K562 (cell line): ENCODE measurements around the gene STRIP1. TPM values are rescaled to one million over a fixed set of nuclear protein-coding genes. Genes with fewer than 3 reads are reported as not detected.

ENCODE experiments used
- ATAC-seq: fragments of 200-7000 bp; cut with Tn5 transposase; 3 replicates; pipeline ENCODE4 v1.9.1; 2020; ENCODE audit warnings: moderate library complexity
- BruUV-seq: library from RNA; stranded (reverse); fragments of 400-500 nt; replicated peaks from 2 replicates; lab custom pipeline; 2021; lab: Mats Ljungman, UMichigan
- CTCF ChIA-PET: fragments of 300-600 bp; formaldehyde crosslinking; extraction: SDS; loops from one replicate; lab custom pipeline; 2021; ENCODE audit warnings: low intra/inter-chr PET ratio; lab: Yijun Ruan, JAX
- POLR2A ChIA-PET: fragments of 300-600, 350-650 bp; sonication (Branson Sonifier 250); formaldehyde crosslinking; extraction: SDS; loops from one replicate; lab custom pipeline; 2021; ENCODE audit warnings: antibody characterized with exemption, inconsistent platforms; lab: Yijun Ruan, JAX
- DNase-seq, 4 experiments: peaks; one replicate each; pipeline versions ENCODE4 v3.0.0 to v3.0.0-alpha.2; 2011 to 2018; ENCODE audit warnings: low spot score in 3 of 4, mixed read lengths in 3 of 4; ENCODE audit errors: extremely low read depth in 1 of 4
- FAIRE-seq: peaks from 2 replicates; lab custom pipeline; 2011; peaks lifted over from hg19 to GRCh38; lab: Jason Lieb, UNC
- H2AFZ ChIP-seq: 2 replicates; pipeline ENCODE4 v1.6.0; 2011; ENCODE audit warnings: low read depth, low read length, control low read depth, inconsistent platforms
- H3K27ac ChIP-seq: fragments of 200-600 bp; 3 replicates; pipeline ENCODE4 v1.8.0; 2011; ENCODE audit warnings: low read depth, mild to moderate bottlenecking, control low read depth, inconsistent platforms, low read length, moderate library complexity, mixed read lengths; ENCODE audit errors: extremely low read depth
- H3K27me3 ChIP-seq, 2 experiments: fragments of 300-600 bp in 1 of 2; 2 replicates in 1 of 2; 3 replicates in 1 of 2; pipeline versions ENCODE4 v1.6.0 to v1.8.0; 2011; ENCODE audit warnings: inconsistent platforms in 2 of 2, low read length in 2 of 2, mild to moderate bottlenecking in 1 of 2, mixed read lengths in 1 of 2, moderate library complexity in 1 of 2; ENCODE audit not compliant: control insufficient read depth in 2 of 2, insufficient read depth in 2 of 2
- H3K36me3 ChIP-seq: fragments of 300-600 bp; 3 replicates; pipeline ENCODE4 v1.8.0; 2011; ENCODE audit warnings: mild to moderate bottlenecking, low read length, inconsistent platforms; ENCODE audit not compliant: control insufficient read depth, insufficient read depth
- H3K4me1 ChIP-seq, 2 experiments: fragments of 200-600 bp in 1 of 2; replicated peaks in 1 of 2; 2 replicates in 1 of 2; 3 replicates in 1 of 2; pipeline versions ENCODE4 v1.5.1 to v1.8.0; 2011; ENCODE audit warnings: inconsistent platforms in 2 of 2, low read length in 2 of 2, mild to moderate bottlenecking in 1 of 2, mixed read lengths in 1 of 2, moderate library complexity in 1 of 2; ENCODE audit not compliant: control insufficient read depth in 2 of 2, insufficient read depth in 2 of 2
- H3K4me2 ChIP-seq: 2 replicates; pipeline ENCODE4 v1.6.1; 2011; ENCODE audit warnings: low read length, control low read depth, inconsistent platforms, mixed read lengths; ENCODE audit not compliant: insufficient read depth
- H3K4me3 ChIP-seq: fragments of 200-600 bp; sonication (generic), shearing (Covaris generic); 2 replicates; pipeline ENCODE4 v1.5.1; 2016; ENCODE audit warnings: control low read depth, inconsistent platforms
- H3K79me2 ChIP-seq: fragments of 200-600 bp; 3 replicates; pipeline ENCODE4 v1.8.0; 2011; ENCODE audit warnings: low read length, inconsistent platforms; ENCODE audit not compliant: control insufficient read depth, insufficient read depth
- H3K9ac ChIP-seq, 2 experiments: 2 replicates each; pipeline versions ENCODE4 v1.6.0 to v1.6.1; 2011; ENCODE audit warnings: low read depth in 2 of 2, low read length in 2 of 2, control low read depth in 1 of 2, inconsistent platforms in 1 of 2, mild to moderate bottlenecking in 1 of 2, mixed read lengths in 1 of 2; ENCODE audit not compliant: insufficient read depth in 1 of 2
- H3K9me1 ChIP-seq: one replicate; pipeline ENCODE4 v1.6.0; 2011; ENCODE audit warnings: inconsistent platforms, mild to moderate bottlenecking, low read length, moderate library complexity; ENCODE audit not compliant: control insufficient read depth, insufficient read depth
- H3K9me3 ChIP-seq: replicated peaks from 2 replicates; pipeline ENCODE4 v1.5.1; 2011; ENCODE audit warnings: low read depth, low read length, inconsistent platforms; ENCODE audit not compliant: control insufficient read depth, insufficient read depth
- H4K20me1 ChIP-seq: replicated peaks from 2 replicates; pipeline ENCODE4 v1.6.1; 2011; ENCODE audit warnings: low read length, inconsistent platforms, mixed read lengths; ENCODE audit not compliant: control insufficient read depth, insufficient read depth
- CREM ChIP-seq: IDR thresholded peaks from 2 replicates; pipeline ENCODE4 v1.6.1; 2014; ENCODE audit warnings: antibody characterized with exemption, low read depth
- CTCF ChIP-seq, 3 experiments: IDR thresholded peaks in 2 of 3; conservative IDR thresholded peaks in 1 of 3; 2 replicates each; pipeline ENCODE4 v1.5.1; 2011 to 2012; ENCODE audit warnings: low read length in 3 of 3, mild to moderate bottlenecking in 3 of 3, control low read depth in 2 of 3, improper control_type of control experiment in 1 of 3, inconsistent platforms in 1 of 3, low read depth in 1 of 3, mixed read lengths in 1 of 3, moderate library complexity in 1 of 3; ENCODE audit not compliant: insufficient read depth in 2 of 3
- CXXC5 ChIP-seq: fragments of 250-450 bp; sonication (Bioruptor Pico); IDR thresholded peaks from 2 replicates; pipeline ENCODE4 v1.8.0; 2022; ENCODE audit warnings: inconsistent platforms, mild to moderate bottlenecking, moderate library complexity
- E2F4 ChIP-seq: sonication (generic); formaldehyde crosslinking; IDR thresholded peaks from 2 replicates; pipeline ENCODE4 v1.8.0; 2022; ENCODE audit warnings: mild to moderate bottlenecking, low read depth, missing genetic modification reagents
- HMG20A ChIP-seq: fragments of 450-650 bp; formaldehyde crosslinking; conservative IDR thresholded peaks from 2 replicates; pipeline ENCODE4 v1.4.0; 2020; ENCODE audit warnings: mild to moderate bottlenecking, mixed read lengths
- HNRNPK ChIP-seq: fragments of 200-400 bp; formaldehyde crosslinking; IDR thresholded peaks from one replicate; pipeline ENCODE4 v1.6.1; 2018; ENCODE audit warnings: mild to moderate bottlenecking, low read depth, low read length; ENCODE audit not compliant: poor library complexity, severe bottlenecking
- HOMEZ ChIP-seq: fragments of 250-450 bp; sonication (Bioruptor Pico); IDR thresholded peaks from 2 replicates; pipeline ENCODE4 v1.4.0; 2020; ENCODE audit warnings: mild to moderate bottlenecking, moderate library complexity
- KLF16 ChIP-seq: IDR thresholded peaks from 2 replicates; pipeline ENCODE4 v1.6.1; 2016; ENCODE audit warnings: antibody characterized with exemption
- MYNN ChIP-seq, 2 experiments: sonication (generic); formaldehyde crosslinking in 1 of 2; IDR thresholded peaks; 2 replicates each; pipeline versions ENCODE4 v1.5.0 to v1.6.1; 2016 to 2020; ENCODE audit warnings: antibody characterized with exemption in 1 of 2, missing genetic modification reagents in 1 of 2
- RAD21 ChIP-seq, 2 experiments: fragments of 250-450 bp in 1 of 2; fragments of 450-650 bp in 1 of 2; sonication (Bioruptor Pico) in 1 of 2; formaldehyde crosslinking in 1 of 2; IDR thresholded peaks in 1 of 2; conservative IDR thresholded peaks in 1 of 2; 2 replicates each; pipeline versions ENCODE4 v1.4.0 to v1.8.0; 2020 to 2022; ENCODE audit warnings: mild to moderate bottlenecking in 2 of 2, moderate library complexity in 1 of 2
- RCOR1 ChIP-seq, 2 experiments: IDR thresholded peaks; 2 replicates each; pipeline ENCODE4 v1.6.1; 2012; ENCODE audit warnings: low read depth in 2 of 2, low read length in 2 of 2, borderline replicate concordance in 1 of 2, improper control_type of control experiment in 1 of 2
- SMARCA5 ChIP-seq: fragments of 450-650 bp; IDR thresholded peaks from 2 replicates; pipeline ENCODE4 v1.6.1; 2016
- SP2 ChIP-seq: IDR thresholded peaks from 2 replicates; pipeline ENCODE4 v1.6.1; 2011; ENCODE audit warnings: mild to moderate bottlenecking, low read depth, low read length, moderate library complexity; ENCODE audit not compliant: poor library complexity, severe bottlenecking; ENCODE audit errors: extremely low read depth
- SRSF3 ChIP-seq: fragments of 200-400 bp; formaldehyde crosslinking; IDR thresholded peaks from 2 replicates; pipeline ENCODE4 v1.6.1; 2016; ENCODE audit warnings: mild to moderate bottlenecking, low read length, moderate library complexity; ENCODE audit not compliant: insufficient read depth
- XRCC5 ChIP-seq: fragments of 200-400 bp; formaldehyde crosslinking; IDR thresholded peaks from 2 replicates; pipeline ENCODE4 v1.6.1; 2017; ENCODE audit warnings: low read depth, mild to moderate bottlenecking, low read length
- WGBS: fragments of 100-300 bp; shearing (Covaris generic); methylation state at CpG from one replicate; pipeline ENCODE4 v1.1.6; 2016; ENCODE audit warnings: low coverage, mixed read lengths; ENCODE audit not compliant: insufficient coverage; ENCODE audit errors: missing lambda C conversion rate; 5-methylcytosine and 5-hydroxymethylcytosine counted together
- in situ Hi-C: fragments of 300-500 bp; cut with MboI; formaldehyde crosslinking; loops from 4 replicates; pipeline ENCODE4 v1.15.0; 2018; ENCODE audit warnings: inconsistent platforms, mixed read lengths
- intact Hi-C: fragments of 100-400 bp; cut with micrococcal nuclease; formaldehyde crosslinking; loops from 2 replicates; pipeline ENCODE4 v1.14.2; 2022
- polyA plus RNA-seq, 8 experiments: library from polyadenylated mRNA; depleted of rRNA in 4 of 8; stranded (reverse) in 5 of 8; unstranded in 3 of 8; fragments of >200 nt; fragmentation: Nextera tagmentation in 2 of 8; fragmentation: Illumina TruSeq in 1 of 8; extraction: Ambion mirVana in 2 of 8; extraction: Trizol in 1 of 8; gene quantifications; 2 replicates each; pipeline versions ENCODE4 v1.2.1 to v1.2.3, GENCODE V29; 2011 to 2014; ENCODE audit warnings: inconsistent platforms in 1 of 8, missing spikeins in 1 of 8
- total RNA-seq, 7 experiments: library from RNA; depleted of rRNA in 6 of 7; stranded (reverse); fragments of >200 nt in 6 of 7; fragmentation: Illumina TruSeq in 2 of 7; extraction: Trizol in 2 of 7; gene quantifications; 2 replicates each; pipeline versions ENCODE4 v1.2.1 to v1.2.3, GENCODE V29; 2011 to 2021; ENCODE audit warnings: low replicate concordance in 1 of 7

The STRIP1 gene
- total and polyA plus RNA-seq, 9 of the 15 experiments (the other 6 are each of a cell fraction or from before 2014, with no cell fraction given) = 9.9 to 42.3 (median 32.0) TPM

- ChIA-PET POLR2A (interaction anchor here (0.6 to 18.1 kb wide), 6 partner anchors 9 to 407 kb away, joined by 3 to 200 read pairs (median 4); partner anchors contain the start of gene STRIP1), CTCF (interaction anchor here (0.5 to 2.9 kb wide), 8 partner anchors 10 to 1716 kb away, joined by 3 to 31 read pairs (median 5); no protein-coding TSS in a partner anchor)
- H4K20me1 ChIP-seq = peaks cover 37% of the 10 kb centered on the region
- no peaks in the 10 kb centered on the region for H3K9me3 ChIP-seq
- no peak overlapping the region for H3K9ac ChIP-seq
- H3K4me1 ChIP-seq = peaks cover 13 to 16% of the 10 kb centered on the region in 2 experiments
- H3K36me3 ChIP-seq = peaks cover 95% of the 10 kb centered on the region
- intact Hi-C loops = loop anchor here (2.0 to 10.0 kb wide), 3 partner anchors 55 to 411 kb away; no protein-coding TSS in a partner anchor
- ATAC-seq (peak; percentile 87), FAIRE-seq (peak; percentile 93), DNase-seq (peak; percentile 79 to 87 (median 84))
- H3K9me1 ChIP-seq = peaks cover 3% of the 10 kb centered on the region
- in situ Hi-C loops = loop anchor here (5.0 kb wide), 1 partner anchor 54 kb away; no protein-coding TSS in a partner anchor
- H2AFZ ChIP-seq = no peak overlapping the region
- no peak overlapping the region for H3K4me2 ChIP-seq
- H3K27me3 ChIP-seq = no peaks in the 10 kb centered on the region
- WGBS = 69% methylated on average over 16 of the region's 16 CpGs
- no TSS peak for BruUV-seq
- H3K27ac ChIP-seq = no peak overlapping the region
- no peak overlapping the region for H3K4me3 ChIP-seq
- no peaks in the 10 kb centered on the region for H3K79me2 ChIP-seq
- peak; percentile 41; the same call in 1 of the 2 replicates for TF ChIP-seq SMARCA5
- no peak for TF ChIP-seq SRSF3
- 0 out of 2 replicates have a peak, but pooled peaks have one; percentile 51 for TF ChIP-seq KLF16
- TF ChIP-seq E2F4 (CRISPR knock-in tag) = no peak
- peak; percentile 93 to 99 (median 97) for TF ChIP-seq CTCF (IDR thresholded peaks at IDR 0.05 in 2 of 3, conservative IDR thresholded peaks at IDR 0.05 in 1 of 3; ENCODE audit: insufficient read depth in 2 of 3, low read depth in 1 of 3, low read length in 3 of 3)
- TF ChIP-seq MYNN (IDR thresholded peaks at IDR 0.05) = no peak
- no peak for TF ChIP-seq MYNN (CRISPR knock-in tag; IDR thresholded peaks at IDR 0.05)
- TF ChIP-seq HNRNPK = no peak
- 0 out of 4 replicates have a peak, but pooled peaks of 1 of the 2 experiments have one; percentile 7 for TF ChIP-seq RCOR1 (IDR thresholded peaks at IDR 0.05; ENCODE audit: borderline replicate concordance in 1 of 2, low read depth in 2 of 2, low read length in 2 of 2)
- TF ChIP-seq CXXC5 (CRISPR knock-in tag) = no peak
- no peak for TF ChIP-seq HMG20A (CRISPR knock-in tag)
- no peak for TF ChIP-seq SP2
- TF ChIP-seq CREM = 0 out of 2 replicates have a peak, but pooled peaks have one; percentile 25
- 0 out of 2 replicates have a peak, but pooled peaks have one; percentile 63 for TF ChIP-seq XRCC5
- no peak for TF ChIP-seq HOMEZ (CRISPR knock-in tag)
- TF ChIP-seq RAD21 (CRISPR knock-in tag; conservative IDR thresholded peaks at IDR 0.05 in 1 of 2, IDR thresholded peaks at IDR 0.05 in 1 of 2) = peak; percentile 87 to 92
Measured at GRCh38 chr1:110053552-110054428, 19.4 kb downstream of the STRIP1 start.
